Amniotic epithelial cell (primary cell): ENCODE measurements around the gene TERT.
"Not testable (repeated sequence)": the region's sequence is repeated elsewhere in the genome, so short reads cannot be mapped to it uniquely, and the experiment has no call there.

ENCODE experiments used
- DNase-seq: peaks from one replicate; pipeline ENCODE4 v3.0.0-alpha.2; 2010; ENCODE audit warnings: low read depth

TERT gene

GRCh38 chr5:1294835-1295649 lies at the start of gene TERT:
Gene TERT (minus strand): TSS chr5:1295068. CDS start chr5:1294989, 79 bp downstream.
- DNase-seq, result no peak

GRCh38 chr5:1343931-1344901 lies 49.3 kb upstream of the TERT start:
- peak; percentile 7 for DNase-seq

- no peak for DNase-seq
Observed at GRCh38 chr5:1343315-1343751, 48.5 kb upstream of the TERT start.

- not testable (repeated sequence) for DNase-seq
Observed at GRCh38 chr5:1342711-1343110, 47.8 kb upstream of the TERT start.

GRCh38 chr5:1342268-1342667 lies 47.4 kb upstream of the TERT start:
- DNase-seq, result no peak

- DNase-seq, result no peak
Observed at GRCh38 chr5:1341863-1342262, 47.0 kb upstream of the TERT start.

- DNase-seq, result not testable (repeated sequence)
Observed at GRCh38 chr5:1339818-1340210, 44.9 kb upstream of the TERT start.

GRCh38 chr5:1339139-1339817 lies 44.4 kb upstream of the TERT start:
- not testable (repeated sequence) for DNase-seq

GRCh38 chr5:1338506-1339070 lies 43.7 kb upstream of the TERT start:
- no peak for DNase-seq

- DNase-seq, result no peak
Observed at GRCh38 chr5:1338196-1338490, 43.3 kb upstream of the TERT start.

- no peak for DNase-seq
Observed at GRCh38 chr5:1337489-1338195, 42.8 kb upstream of the TERT start.

GRCh38 chr5:1336749-1337488 lies 42.1 kb upstream of the TERT start:
- DNase-seq, result no peak

GRCh38 chr5:1336106-1336561 lies 41.3 kb upstream of the TERT start:
- DNase-seq, result no peak

- no peak for DNase-seq
Observed at GRCh38 chr5:1335540-1336095, 40.8 kb upstream of the TERT start.

- DNase-seq, result no peak
Observed at GRCh38 chr5:1334831-1335539, 40.1 kb upstream of the TERT start.

GRCh38 chr5:1333986-1334385 lies 39.1 kb upstream of the TERT start:
- no peak for DNase-seq

- peak; percentile 12 for DNase-seq
Observed at GRCh38 chr5:1333286-1333685, 38.4 kb upstream of the TERT start.

GRCh38 chr5:1332461-1333001 lies 37.7 kb upstream of the TERT start:
- peak; percentile 24 for DNase-seq

GRCh38 chr5:1331861-1332405 lies 37.1 kb upstream of the TERT start:
- DNase-seq, result no peak
